ENCODE results near the gene STX12. TPM values are rescaled to one million over a fixed set of nuclear protein-coding genes. Genes with fewer than 3 reads are reported as not detected.

Gene STX12
- total RNA-seq, 2 donors from 2014 or later = 64.0 to 68.8 TPM

Other genes with a start within 250 kb of the STX12 start
- 10 to 100 TPM; 21.5 to 25.2 TPM for gene AHDC1, start 169.1 kb upstream of the STX12 start, total RNA-seq
- gene FGR, start 138.0 kb upstream of the STX12 start, total RNA-seq = 1 to 10 TPM; 1.6 to 2.2 TPM
- 10 to 100 TPM; 15.7 to 19.6 TPM for gene IFI6, start 101.0 kb upstream of the STX12 start, total RNA-seq
- 10 to 100 TPM; 13.9 to 15.4 TPM for gene FAM76A, start 47.3 kb upstream of the STX12 start, total RNA-seq
- gene PPP1R8, start 57.6 kb downstream of the STX12 start, total RNA-seq = 10 to 100 TPM; 27.1 to 31.8 TPM
- gene THEMIS2, start 99.3 kb downstream of the STX12 start, total RNA-seq = 10 to 100 TPM in 1 of 2 donors, 1 to 10 TPM in 1; 6.7 to 14.4 TPM
- 10 to 100 TPM; 21.2 to 23.1 TPM for gene RPA2, start 141.4 kb downstream of the STX12 start, total RNA-seq
- 10 to 100 TPM; 57.1 to 62.4 TPM for gene SMPDL3B, start 161.8 kb downstream of the STX12 start, total RNA-seq
- 1 to 10 TPM; 8.4 to 9.9 TPM for gene XKR8, start 186.8 kb downstream of the STX12 start, total RNA-seq

All from left colon (tissue), 2 donors.